WTC11 (cell line): ENCODE measurements around the gene PROSER2.

Source experiments
- HMGA2 ChIP-seq: fragments of 250-450 bp; sonication (Bioruptor Pico); IDR thresholded peaks from 2 replicates; pipeline ENCODE4 v1.4.0; 2021; ENCODE audit warnings: mild to moderate bottlenecking, moderate library complexity
- PREB ChIP-seq: sonication (generic); formaldehyde crosslinking; IDR thresholded peaks from 2 replicates; pipeline ENCODE4 v1.8.1; 2022; ENCODE audit warnings: mild to moderate bottlenecking, missing genetic modification reagents, moderate library complexity, borderline replicate concordance

- TF ChIP-seq HMGA2, result no peak
- no peak for TF ChIP-seq PREB (CRISPR knock-in tag)
Observed at GRCh38 chr10:11805792-11806191, 17.4 kb upstream of the PROSER2 start.
